AG04449 (cell line): ENCODE data around the gene ERBIN.
"Not testable (repeated sequence)": the region's sequence is repeated elsewhere in the genome, so short reads cannot be mapped to it uniquely, and the experiment has no call there.

ENCODE experiments used
- CTCF ChIA-PET: fragments of 350-600 bp; formaldehyde crosslinking; extraction: SDS; loops from one replicate; lab custom pipeline; 2021; ENCODE audit warnings: antibody characterized with exemption; lab: Yijun Ruan, JAX
- POLR2A ChIA-PET: fragments of 400-600, 350-600 bp; formaldehyde crosslinking; extraction: SDS; loops from one replicate; lab custom pipeline; 2020; ENCODE audit warnings: antibody characterized with exemption, inconsistent platforms; lab: Yijun Ruan, JAX
- DNase-seq: peaks from one replicate; pipeline ENCODE4 v3.0.0-alpha.2; 2010; ENCODE audit warnings: low read depth, low spot score
- H3K4me3 ChIP-seq: 2 replicates; pipeline ENCODE4 v1.5.1; 2011; ENCODE audit warnings: low read depth, mild to moderate bottlenecking, control low read depth, low read length
- TF ChIP-seq, protein P1 (sequence below): IDR thresholded peaks from one replicate; pipeline ENCODE4 v1.5.1; 2011; ENCODE audit warnings: mild to moderate bottlenecking, moderate library complexity, low read length, control low read depth, inconsistent platforms; ENCODE audit not compliant: insufficient read depth; ENCODE audit errors: missing control alignments

The ERBIN gene, protein sequence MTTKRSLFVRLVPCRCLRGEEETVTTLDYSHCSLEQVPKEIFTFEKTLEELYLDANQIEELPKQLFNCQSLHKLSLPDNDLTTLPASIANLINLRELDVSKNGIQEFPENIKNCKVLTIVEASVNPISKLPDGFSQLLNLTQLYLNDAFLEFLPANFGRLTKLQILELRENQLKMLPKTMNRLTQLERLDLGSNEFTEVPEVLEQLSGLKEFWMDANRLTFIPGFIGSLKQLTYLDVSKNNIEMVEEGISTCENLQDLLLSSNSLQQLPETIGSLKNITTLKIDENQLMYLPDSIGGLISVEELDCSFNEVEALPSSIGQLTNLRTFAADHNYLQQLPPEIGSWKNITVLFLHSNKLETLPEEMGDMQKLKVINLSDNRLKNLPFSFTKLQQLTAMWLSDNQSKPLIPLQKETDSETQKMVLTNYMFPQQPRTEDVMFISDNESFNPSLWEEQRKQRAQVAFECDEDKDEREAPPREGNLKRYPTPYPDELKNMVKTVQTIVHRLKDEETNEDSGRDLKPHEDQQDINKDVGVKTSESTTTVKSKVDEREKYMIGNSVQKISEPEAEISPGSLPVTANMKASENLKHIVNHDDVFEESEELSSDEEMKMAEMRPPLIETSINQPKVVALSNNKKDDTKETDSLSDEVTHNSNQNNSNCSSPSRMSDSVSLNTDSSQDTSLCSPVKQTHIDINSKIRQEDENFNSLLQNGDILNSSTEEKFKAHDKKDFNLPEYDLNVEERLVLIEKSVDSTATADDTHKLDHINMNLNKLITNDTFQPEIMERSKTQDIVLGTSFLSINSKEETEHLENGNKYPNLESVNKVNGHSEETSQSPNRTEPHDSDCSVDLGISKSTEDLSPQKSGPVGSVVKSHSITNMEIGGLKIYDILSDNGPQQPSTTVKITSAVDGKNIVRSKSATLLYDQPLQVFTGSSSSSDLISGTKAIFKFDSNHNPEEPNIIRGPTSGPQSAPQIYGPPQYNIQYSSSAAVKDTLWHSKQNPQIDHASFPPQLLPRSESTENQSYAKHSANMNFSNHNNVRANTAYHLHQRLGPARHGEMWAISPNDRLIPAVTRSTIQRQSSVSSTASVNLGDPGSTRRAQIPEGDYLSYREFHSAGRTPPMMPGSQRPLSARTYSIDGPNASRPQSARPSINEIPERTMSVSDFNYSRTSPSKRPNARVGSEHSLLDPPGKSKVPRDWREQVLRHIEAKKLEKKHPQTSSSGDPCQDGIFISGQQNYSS (N-terminal part only)

DNA sequence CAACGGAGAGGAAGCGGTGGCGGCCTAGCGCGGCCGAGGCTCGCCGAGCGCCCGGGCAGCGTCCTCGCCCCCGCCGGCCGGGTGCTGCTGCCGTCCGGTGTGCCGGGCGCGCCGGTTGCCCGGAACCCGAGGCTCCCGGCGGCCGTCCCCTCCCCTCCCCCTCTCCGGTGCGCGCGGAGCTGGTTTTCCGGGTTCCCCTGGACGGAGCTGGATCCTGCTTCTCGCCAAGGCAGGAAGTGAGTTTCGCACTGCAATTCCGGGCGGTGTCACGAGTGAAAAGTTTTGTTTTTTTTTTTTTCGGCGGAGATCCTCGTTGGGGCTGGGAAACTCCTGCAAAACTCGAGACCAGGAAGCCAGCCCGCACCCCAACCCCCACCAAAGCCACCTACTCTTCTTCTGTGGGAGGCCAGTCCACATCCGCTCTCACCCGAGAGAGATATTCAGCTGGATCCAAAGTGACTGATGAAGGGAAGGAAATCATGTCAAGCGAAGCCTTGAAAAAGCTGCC, at the start of gene ERBIN:
Gene ERBIN (plus strand): TSS at position 300 of the 508 bp plus-strand sequence. CDS start 66,144 bp downstream, outside the sequence.
- TF ChIP-seq, protein P1, sequence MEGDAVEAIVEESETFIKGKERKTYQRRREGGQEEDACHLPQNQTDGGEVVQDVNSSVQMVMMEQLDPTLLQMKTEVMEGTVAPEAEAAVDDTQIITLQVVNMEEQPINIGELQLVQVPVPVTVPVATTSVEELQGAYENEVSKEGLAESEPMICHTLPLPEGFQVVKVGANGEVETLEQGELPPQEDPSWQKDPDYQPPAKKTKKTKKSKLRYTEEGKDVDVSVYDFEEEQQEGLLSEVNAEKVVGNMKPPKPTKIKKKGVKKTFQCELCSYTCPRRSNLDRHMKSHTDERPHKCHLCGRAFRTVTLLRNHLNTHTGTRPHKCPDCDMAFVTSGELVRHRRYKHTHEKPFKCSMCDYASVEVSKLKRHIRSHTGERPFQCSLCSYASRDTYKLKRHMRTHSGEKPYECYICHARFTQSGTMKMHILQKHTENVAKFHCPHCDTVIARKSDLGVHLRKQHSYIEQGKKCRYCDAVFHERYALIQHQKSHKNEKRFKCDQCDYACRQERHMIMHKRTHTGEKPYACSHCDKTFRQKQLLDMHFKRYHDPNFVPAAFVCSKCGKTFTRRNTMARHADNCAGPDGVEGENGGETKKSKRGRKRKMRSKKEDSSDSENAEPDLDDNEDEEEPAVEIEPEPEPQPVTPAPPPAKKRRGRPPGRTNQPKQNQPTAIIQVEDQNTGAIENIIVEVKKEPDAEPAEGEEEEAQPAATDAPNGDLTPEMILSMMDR = no peak
- no peak for DNase-seq
- H3K4me3 ChIP-seq = peak within 1 kb of the TSS; percentile 68
- ChIA-PET POLR2A (interaction anchor here (0.7 to 1.8 kb wide), 6 partner anchors 11 to 218 kb away, joined by 3 to 6 read pairs (median 4); partner anchors contain the start of genes NLN and SREK1), CTCF (interaction anchor here (0.6 to 1.5 kb wide), 3 partner anchors 43 to 65 kb away, joined by 3 to 4 read pairs (median 3); no protein-coding TSS in a partner anchor)

DNA sequence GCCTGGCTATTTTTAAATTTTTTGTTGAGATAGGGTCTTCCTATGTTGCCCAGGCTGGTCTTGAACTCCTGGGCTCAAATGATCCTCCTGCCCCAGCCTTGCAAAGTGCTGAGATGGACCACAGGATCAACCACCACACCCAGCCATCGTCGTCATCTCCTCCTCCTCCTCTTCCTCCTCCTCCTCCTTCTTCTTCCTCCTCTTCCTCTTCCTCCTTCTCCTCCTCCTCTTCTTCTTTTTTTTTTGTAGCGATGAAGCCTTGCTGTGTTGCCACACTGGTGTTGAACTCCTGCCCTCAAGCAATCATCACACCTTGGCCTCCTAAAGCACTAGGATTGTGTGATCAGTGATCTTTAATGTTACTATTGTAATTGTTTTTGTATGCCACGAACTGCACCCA, 49.4 kb upstream of the ERBIN start:
- DNase-seq = no peak
- TF ChIP-seq, protein P1 = no peak
- POLR2A ChIA-PET = no interaction called here
- no peak overlapping the region for H3K4me3 ChIP-seq
- CTCF ChIA-PET = no interaction called here

DNA sequence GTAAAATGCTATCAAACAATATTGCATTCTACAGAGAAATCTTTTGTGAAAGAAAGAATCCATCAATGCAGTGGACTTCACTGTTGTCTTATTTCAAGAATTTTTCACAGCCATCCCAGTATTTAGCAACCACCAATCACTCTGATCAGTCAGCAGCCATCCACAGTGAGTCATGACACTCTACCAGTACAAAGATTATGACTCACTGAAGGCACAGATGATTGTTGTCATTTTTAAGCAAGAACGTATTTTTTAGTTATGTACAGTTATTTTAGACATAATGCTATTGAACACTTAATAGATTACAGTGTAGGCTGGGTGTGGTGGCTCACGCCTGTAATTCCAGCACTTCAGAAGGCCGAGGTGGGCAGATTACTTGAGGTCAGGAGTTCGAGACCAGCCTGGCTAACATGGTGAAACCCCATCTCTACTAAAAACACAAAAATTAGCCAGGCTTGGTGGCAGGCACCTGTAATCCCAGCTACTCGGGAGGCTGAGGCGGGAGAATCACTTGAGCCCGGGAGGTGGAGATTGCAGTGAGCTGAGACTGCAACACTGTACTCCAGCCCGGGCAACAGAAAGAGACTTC, 46.6 kb upstream of the ERBIN start:
- DNase-seq = peak; percentile 65
- H3K4me3 ChIP-seq, CTCF ChIA-PET, POLR2A ChIA-PET: not testable (repeated sequence)

DNA sequence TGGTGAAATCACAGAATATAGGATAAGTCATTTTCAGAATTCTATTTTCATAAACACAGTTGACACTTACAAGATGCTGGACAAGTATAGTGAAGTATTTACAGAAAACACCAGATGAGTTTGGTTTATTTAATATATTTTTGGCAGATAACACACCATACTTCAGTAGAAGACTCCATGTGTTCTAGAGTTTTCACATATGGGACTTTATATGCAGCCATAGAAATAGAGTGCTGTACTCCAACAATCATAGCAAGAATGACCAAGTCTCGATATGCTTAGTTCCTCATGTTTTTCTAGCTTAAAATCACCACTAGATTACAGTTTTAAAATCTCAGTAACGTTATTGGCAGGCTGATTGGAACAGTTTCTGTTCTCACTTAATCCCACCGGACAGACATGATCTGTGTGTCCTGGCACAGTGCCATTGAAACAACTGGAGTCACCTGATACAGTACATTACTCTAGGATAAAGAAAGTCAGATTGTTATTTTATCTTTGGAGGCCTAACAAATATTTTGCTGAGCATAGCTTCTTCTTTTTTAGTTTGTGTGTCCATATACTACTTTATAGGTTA, 45.8 kb upstream of the ERBIN start:
- no peak for DNase-seq
- CTCF ChIA-PET = no interaction called here
- POLR2A ChIA-PET = no interaction called here
- TF ChIP-seq, protein P1 = no peak
- H3K4me3 ChIP-seq = no peak overlapping the region

DNA sequence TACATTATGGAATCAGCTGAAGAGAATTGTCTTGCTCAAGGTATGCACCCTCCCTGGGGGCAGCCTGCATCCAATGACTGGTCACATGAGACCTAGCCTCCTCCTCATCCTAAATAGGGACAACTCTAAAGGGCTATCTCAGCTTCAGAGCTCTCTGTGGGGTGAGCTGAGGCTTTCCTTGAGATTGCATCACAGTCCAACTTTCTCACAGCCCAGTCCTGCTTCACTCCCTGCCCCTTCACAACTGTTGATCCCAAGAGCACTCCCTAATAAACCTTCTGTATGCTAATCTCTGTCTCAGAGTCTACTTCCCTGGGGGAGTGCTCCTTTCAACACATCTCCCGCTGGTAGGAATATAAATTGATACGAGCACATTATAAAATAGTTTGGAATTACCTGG, 44.1 kb upstream of the ERBIN start:
- DNase-seq = no peak
- TF ChIP-seq, protein P1 = no peak
- no peak overlapping the region for H3K4me3 ChIP-seq
- CTCF ChIA-PET = no interaction called here
- POLR2A ChIA-PET = interaction anchor here (0.6 kb wide), 1 partner anchor 42 kb away, joined by 3 read pairs; no protein-coding TSS in a partner anchor
